Activated CD8-positive, alpha-beta memory T cell treated with anti-CD3 and anti-CD28 coated beads, Interleukin-2, amount 50 U/mL, for 4 hours (primary cell): Measurements from ENCODE around the gene PPP2R5C.

Experiments used
- DNase-seq: peaks from one replicate; pipeline ENCODE4 v3.0.0-alpha.2; 2020

The PPP2R5C gene

DNA sequence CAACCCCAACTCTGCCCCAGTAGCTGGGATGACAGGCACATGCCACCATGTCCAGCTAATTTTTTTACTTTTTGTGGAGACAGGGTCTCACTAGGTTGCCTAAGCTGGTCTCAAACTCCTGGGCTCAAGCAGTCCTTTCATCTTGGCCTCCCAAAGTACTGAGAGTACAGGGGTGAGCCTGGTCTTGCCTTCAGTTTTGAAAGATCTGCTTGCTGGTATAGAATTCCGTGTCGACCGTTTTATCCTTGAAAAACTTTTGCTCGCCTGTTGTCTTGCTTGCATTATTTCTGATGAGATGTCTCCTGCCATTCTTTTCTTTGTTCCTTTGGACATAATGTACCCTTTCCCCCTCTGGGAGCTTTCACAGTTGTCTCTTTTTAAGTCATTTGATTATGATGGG, 110.8 kb downstream of the PPP2R5C start:
- DNase-seq: no peak

DNA sequence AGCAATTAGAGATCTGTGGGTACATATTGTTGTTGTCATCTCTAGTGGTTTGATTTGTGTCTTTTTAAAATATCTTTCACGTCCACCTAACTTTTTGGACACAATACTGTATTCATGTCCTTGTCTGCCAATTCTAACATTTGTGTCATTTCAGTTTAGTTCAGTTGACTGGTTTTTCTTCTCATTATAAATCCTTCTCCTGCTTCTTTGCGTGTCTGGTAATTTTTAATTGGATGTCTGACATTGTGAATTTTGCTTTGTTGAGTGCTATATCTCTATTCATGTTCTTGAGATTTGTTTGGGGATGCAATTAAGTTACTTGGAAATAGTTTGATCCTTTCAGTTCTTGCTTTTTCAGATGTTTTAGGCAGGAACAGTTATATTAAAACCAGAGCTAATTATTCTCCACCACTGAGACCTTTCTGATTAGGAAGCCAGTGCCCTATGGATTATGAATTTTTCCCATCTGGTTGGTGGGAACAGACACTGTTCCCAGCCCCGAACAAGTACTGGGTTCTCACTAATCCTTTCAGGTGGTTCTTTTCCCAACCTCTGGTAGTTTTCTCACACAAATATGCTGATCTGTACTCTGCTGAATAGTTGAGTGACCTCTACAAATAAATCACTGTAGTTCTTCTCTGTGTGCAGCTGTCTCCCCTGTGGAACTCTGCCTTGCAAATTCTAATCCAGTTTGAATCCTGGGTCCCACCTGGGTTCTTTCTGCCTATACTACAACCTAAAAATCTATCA, 111.7 kb downstream of the PPP2R5C start:
- no peak for DNase-seq

DNA sequence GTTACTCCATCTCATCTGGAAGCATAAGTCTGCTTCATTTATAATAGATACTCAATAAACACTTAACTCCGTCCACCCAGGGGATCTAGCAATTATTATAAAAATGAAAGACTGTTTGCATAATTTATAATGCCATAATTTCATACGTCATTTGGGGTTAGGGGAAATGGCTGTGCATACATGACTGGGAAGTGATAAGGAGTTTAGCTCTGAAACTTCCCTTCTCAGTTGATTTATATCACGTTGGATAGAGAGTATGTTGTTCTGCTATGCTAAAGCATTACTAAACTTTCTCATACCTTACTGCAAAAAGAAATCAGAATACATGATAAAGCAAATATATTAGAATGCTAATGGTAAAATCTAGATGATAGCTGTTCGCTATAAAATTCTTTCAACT, 112.5 kb downstream of the PPP2R5C start:
- DNase-seq: no peak

DNA sequence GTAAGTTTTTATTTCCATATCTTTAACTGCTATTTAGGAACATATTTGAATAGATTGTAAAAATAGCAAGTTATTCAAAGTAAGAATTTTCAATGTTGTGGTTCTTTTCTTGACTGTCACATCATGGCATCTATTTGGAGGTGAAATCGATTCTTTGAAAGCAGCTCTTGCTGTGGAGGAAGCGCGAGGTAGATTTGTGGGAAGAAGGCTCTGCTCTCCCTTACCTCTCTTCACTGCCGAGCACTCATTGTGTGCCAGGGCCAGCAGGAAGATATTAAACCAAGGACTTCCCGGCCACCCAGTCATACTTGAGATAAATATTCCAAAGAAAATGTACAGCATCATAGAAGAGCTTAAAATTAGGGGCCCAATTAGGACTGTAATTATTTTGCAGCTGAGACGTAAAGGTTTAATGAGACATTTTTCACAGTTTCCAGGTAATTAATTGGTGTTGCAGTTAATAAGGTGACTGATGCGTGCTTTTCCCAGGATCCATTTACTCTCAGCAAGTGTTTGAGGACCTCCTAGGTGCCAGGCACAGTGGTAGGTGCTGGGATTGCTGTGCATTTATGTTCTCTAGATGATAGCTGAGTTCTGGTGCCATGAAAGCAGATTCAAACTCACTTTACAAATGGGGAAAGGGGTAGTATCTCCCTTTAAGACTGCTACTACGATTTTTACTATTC, 113.7 kb downstream of the PPP2R5C start:
- DNase-seq: no peak

DNA sequence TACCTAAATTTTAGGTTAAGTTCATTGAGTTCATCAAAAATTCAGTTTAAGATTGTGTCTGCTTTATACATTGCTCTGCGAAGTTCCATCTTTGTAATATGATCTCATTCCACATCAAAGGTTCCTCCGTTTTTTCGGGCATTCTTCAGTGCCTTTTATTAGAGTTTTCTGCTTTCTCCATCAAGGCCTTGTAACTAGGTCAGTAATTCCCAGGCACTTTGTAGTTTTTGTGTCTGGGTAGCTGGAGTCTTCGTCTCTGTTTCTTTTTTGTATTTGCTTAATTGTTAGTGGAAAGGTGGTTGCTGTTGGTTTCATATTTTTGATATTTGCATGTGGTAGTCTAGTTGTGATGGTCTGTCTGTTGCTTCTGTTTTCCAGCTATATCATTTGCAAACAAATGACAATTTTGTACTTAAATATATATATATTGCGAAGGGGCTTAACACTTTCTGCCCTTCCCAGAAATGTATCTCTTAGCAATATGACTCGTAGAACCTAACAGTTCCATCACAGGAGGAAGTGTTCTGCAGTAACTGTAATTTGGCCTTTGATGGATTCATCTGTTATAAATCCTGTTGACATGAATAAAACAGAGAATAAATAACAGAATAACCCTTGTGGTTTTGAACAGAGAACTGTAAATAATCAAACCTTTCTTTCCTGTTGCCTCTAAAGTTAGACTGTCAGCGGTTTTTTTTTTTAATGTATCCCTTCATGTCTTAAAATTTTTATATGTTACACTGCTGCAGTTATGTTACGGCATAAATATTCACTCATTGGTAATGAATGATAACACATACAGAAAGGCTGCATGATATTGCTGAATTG, 114.4 kb downstream of the PPP2R5C start:
- no peak for DNase-seq

DNA sequence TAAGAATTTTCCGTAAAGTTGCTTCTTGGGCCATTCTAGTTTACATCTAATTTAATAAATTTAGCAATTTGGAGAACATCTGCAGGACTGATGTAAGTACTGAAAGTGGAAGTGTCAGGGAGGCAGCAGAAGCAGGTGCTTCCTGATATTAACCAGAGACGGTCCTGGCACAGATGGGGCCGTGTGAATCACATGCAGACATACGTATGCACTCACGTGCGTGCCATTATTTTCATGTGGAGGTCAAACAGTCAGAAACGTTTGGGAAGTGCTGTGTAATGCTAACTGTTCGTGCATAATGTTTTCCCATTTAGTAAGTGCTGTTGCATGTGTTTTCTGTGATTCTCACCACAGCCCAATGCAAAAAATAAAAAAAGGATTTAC, 115.0 kb downstream of the PPP2R5C start:
- peak; percentile 59 for DNase-seq

DNA sequence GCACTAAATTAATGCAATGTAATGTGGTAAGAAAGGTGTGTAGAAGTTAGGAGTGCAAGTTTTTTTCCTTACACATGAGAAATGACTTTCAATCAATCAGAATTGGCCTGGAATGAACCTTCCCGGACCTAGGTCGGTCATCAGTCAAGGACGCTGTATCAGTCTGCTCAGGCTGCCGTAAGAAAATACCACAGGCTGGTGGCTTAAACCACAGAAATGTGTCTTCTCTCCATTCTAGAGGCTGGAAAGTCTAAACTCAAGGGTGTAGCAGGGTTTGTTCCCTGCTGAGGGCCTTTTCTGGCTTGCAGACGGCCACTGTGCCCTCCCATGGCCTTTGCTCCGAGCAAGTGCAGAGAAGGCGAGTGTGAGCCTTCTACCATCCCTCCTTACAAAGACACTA, 116.3 kb downstream of the PPP2R5C start:
- DNase-seq: no peak

DNA sequence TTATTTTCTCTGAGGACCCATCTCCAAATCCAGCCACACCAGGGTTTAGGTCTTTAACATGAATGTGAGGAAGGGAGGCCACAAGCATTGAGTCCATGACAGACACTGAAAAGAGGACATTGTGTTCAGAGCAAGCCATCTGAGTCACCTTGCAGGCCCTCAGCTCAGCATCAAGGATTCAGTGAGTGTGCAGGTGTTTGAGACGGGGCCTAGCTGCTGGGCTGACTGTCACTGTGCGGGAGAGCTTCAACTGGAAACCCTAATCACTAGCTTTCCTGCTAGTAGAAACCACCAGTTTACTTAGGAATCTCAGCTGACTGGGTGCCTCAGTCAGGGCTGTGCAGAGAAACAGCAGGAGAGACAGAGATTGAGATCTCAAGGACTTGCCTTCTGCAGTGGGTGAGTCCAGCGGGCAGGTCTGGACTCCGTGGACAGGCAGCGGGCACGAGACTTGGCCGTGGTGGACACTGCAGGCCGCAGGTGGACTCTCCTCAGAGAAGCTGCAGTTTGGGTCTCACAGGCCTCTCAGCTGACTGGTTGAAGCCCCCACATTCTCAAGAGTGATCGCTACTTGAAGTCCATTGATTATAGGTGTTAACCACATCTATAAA, 116.8 kb downstream of the PPP2R5C start:
- no peak for DNase-seq

DNA sequence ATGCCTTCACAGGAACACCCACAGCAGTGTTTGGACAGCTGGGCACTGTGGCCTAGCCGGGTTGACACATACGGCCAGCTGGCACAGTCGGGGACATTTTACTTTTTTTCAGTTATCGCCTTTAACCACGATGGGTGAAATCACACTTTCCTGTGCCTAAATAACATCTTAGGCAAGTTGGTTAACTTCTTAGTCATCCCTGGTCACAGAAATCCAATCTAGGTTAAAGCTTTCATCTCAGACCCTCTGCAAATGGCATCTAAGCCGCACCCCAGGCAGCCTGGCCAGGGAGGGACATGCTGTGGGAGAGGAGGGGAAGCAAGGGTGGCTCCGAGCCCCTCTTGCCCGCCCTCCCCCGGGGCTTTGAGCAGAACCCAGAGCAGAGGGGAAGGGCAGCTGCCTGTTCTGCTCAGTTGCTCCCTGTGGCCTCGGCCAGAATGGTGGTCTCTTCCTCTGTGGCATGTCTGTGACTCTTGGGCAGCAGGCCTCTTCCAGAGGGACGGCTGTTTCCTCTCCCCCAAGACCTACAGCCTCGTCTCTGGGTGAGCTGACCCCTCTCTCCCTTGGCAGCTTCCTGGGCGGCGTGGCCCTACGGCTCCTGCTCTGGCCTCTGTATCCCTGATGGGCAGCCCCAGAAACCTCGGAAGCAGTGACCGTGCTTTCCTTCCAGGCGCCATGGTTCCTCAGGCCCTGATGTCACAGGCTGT, 117.5 kb downstream of the PPP2R5C start:
- peak; percentile 32 for DNase-seq

DNA sequence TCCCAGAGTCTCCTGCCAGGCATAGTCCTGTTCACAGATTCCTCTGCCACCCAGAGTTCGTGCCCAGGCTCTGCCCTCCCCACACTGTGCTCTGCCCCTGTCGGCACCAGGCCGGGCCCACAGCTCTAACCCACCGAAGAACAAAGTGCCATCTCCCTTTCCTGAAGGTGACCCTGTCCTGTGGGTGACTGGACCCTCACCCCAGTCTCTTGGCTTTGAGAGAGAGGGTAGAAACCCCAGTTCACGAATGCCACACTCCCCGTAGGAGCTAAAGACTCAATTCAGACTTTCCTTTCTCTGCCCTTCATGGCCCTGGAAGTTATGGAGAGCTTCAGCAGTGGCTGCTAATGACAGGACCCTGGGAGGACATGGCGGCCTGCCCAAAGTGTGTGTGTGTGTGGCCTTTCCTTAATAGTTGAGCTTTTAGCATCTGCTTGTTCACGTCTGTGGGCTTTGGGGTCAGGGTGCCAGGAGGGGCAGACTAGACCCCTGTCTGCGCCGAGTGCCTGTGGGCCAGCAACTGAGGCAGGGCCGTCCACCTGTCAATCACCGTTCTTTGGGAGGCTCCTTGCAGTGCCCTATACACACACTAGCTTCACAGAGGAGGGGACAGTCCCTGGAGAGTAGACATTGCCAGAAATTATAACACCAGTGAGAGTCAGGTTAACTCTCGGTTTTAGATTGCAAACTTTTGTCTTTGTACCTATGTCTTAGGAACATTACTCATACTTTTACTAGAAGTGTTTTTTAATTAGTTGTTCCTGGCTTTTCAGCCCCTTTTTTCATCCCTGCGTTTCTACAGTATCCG, 118.2 kb downstream of the PPP2R5C start:
- DNase-seq: no peak

DNA sequence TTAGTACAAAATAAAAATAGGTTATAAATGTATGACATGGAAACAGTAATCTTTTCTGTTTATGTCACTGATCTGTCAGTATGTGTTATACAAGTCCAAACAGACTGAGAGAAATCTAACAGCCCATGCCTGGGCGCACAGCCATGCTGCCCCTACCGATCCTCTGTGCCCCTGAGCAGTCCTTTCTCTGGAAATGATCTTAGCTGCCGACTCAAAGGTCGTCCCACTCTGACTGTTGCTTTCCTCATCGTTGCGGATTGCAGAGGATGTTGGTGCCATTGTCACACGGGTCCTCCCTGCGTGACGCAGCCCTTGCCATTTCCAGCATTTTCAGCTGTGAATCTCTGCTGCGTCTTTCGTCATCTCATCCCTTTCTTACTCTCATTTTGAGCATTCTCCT, 119.9 kb downstream of the PPP2R5C start:
- no peak for DNase-seq

DNA sequence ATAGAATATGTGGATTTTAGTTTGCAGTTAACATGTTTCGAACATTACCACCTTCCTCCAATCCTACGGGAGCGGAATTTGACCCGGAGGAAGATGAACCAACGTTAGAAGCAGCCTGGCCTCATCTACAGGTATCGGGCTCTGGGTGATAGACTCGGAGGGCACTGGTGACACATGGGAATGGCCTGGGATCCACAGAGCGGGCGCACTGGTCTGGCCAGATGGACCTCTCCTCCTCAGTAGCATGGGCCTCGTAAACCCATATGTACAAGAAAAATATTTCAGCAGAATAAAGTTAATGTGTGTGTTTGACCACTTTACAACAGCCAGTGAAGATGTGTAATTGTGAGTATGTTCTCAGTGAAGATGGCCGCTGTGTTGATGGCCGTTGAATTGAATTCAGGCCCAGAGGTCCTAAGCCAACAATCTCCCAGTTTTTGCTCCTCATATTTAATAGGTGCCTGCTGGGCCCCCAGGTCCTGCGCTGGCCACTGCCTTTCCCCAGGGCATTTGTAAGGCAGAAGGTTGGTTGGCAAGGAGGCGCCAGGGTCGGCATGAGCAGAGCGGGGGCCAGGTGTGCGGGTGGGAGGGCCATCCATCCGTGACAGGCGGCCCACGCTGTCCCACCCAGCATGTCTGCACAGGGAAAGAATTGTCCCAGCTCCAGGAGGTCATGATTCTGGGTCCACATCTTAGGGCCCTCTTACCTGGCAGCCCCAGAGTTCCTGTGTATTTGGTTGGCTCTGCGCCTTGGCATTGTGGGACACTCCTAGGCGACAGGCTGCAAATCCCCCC, 120.8 kb downstream of the PPP2R5C start:
- DNase-seq: no peak

DNA sequence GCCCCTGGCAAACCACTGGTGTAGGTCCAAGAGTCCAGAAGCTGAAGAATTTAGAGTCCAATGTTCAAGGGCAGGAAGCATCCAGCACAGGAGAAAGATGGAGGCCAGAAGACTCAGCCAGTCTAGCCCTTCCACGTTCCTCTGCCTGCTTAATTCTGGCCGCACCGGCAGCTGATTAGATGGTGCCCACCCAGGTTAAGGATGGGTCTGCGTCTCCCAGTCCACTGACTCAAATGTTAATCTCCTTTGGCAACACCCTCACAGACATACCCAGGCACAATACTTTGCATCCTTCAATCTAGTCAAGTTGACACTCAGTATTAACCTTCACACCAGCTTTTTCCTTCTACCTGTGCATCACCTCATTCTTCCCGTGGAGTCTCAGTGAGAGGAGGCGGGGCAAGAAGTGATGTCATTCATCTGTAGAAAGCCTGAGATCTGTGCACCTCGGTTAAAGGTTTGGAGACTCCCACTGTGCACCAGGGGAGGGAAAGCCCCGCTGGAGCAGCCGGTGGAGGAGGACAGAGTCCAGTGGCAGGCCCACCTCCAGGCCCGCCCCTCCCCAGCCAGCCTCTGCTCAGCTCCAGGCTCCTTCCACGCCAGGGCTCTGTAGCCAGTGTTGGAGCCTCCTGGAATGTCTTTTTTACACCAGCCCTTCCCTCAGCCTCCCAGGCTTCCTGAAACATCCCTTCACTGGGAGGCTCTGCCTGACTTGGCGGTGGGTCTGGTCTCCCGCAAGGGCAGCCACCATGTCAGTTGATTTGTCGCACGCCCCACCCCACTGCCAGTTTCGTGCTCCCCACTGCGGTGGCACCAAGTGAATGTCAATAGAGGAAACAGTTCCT, 122.8 kb downstream of the PPP2R5C start:
- DNase-seq: no peak

DNA sequence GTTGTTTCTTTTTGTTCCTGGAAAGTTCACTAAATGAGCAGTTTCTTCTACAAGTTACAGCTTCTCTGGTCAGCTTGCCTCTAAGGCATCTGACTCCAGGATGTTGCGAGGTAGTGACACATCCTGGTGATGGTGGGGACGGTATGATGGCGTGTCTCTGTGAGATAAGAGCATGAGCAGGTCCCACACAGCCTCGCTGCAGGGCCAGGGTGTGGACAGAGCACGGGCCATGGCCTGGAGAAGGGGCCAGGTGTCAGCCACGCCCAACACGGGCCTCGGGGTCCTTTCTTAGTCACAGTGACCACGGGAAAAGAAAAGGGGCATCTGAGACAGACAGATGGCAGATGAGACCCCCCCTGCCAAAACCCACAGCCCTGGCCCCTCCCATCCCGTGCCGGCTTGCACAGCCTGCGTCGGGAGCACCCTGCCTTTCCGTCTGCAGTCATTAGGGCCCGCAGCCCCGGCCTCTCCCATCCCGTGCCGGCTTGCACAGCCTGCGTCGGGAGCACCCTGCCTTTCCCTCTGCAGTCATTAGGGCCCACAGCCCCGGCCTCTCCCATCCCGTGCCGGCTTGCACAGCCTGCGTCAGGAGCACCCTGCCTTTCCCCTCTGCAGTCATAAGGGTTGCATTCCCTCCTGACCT, 123.5 kb downstream of the PPP2R5C start:
- DNase-seq: no peak

DNA sequence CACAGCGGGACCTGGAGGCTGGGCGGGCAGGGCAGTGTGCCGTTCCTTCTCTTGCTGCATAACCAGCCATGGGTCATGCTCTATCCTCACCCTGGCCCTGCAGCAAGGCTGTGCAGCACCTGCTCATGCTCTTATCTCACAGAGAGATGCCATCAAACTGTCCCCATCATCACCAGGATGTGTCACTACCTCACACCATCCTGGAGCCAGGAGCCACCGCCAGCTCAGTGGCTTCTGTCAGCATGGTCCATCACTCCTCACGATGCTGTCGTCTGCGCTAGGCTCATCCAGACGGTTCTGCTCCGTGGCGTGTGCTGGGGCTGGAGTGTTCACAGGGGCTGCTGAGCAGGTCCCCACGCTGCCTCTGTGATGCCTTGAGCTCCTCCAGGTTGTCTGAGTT, 125.7 kb downstream of the PPP2R5C start:
- no peak for DNase-seq

DNA sequence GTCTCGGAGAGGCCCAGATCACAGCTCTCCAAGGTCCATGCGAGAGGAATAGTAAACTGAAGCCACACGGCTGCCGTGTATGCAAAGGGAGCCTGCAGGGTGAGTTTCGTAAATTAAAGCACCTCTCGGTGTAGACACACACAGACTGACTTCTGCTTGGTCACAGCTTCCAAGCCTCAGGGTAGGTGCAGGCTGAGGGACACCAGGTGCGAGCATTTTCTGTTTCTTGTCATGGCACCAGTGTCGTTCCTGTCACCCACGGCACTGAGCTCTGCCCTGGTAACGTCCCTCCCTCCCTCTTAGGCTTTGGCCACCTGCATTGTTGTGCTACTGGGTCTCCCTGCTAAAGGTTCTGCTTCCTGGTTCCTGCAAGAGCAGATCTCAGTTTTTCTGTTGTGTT, 126.7 kb downstream of the PPP2R5C start:
- DNase-seq: no peak

DNA sequence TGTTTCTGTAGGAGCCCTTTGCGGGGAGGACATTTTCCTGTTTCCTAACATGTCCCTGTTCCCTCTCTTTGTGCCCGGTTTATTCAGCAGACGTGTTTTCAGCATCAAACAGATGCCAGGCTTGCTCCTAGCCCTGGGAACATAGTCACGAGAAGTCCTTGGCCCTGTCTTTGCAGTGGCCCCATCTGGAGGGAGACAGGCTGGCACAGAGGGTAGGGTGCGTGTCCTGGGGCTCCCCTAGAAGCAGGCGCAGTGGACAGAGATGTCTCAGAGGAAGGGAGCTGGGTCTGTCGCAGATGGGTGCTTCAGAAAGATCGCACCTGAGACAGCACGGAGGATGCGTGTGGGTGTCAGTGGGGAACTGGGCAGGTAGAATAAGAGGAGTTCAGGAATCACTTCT, 127.9 kb downstream of the PPP2R5C start:
- no peak for DNase-seq

DNA sequence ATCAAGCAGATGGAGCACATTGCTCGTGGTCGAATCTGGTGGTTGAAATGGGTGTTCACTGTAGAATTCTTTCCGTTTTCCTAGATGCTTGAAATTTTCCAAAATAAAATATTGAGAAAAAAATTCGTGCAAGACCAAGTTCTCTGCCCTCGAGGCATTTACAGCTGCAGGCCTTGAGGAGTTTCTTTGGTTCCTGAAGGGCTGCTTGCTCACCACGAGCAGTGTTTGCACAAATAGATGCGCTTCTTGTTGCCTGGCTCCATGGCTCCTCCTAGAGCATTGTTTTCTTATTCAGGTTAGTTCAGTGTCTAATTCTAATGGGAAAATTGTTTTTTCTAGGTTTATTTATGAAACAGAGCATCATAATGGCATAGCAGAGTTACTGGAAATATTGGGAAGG, 128.4 kb downstream of the PPP2R5C start:
- DNase-seq: no peak

DNA sequence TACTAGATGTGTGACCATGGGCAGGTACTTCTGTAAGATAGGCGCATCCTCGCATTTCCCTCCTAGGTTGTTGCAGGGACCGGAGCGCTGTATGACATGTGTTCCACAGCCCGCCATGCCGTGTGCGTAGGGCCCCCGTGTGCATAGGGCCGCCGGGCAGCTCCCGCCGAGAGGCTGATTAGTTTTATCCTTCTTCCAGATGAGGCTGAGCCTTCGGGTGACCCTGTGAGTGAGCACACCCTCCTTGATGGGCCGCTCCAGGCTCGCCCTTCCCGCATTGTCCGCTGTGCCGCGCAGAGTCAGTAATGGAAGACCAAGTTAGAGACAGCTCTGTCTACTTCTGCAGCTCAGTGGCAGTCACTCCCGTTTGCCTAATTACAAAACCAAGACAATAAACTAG, 130.0 kb downstream of the PPP2R5C start:
- no peak for DNase-seq

DNA sequence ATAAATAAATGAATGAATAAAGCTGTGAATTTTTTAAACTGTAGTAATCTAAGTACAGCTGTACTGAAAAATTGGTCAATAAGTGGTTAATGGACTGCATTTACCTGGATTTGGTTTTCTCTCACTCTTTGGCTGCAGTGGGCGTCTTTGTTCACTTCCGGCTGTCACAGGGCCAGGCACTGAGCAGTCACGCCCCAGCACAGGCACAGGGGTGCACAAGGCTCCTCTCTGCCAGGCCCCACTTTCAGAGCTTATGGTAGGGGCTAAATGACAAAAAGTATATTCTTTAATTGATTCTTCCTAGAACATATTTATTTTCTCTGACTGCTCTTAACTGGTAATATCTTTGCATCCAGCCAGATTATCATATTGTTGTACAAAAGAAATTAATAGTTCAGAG, 132.2 kb downstream of the PPP2R5C start:
- no peak for DNase-seq
